ENCODE measurements around the gene ANGPTL4. TPM values are rescaled to one million over a fixed set of nuclear protein-coding genes. Genes with fewer than 3 reads are reported as not detected.

The ANGPTL4 gene
- total and polyA plus RNA-seq, 2 of the 13 experiments (the other 11 are each of a cell fraction or from before 2014, with no cell fraction given): 0.80 to 21.7 TPM

- peak; percentile 63 for TF ChIP-seq KAT8 (CRISPR knock-in tag; IDR thresholded peaks at IDR 0.05)
- TF ChIP-seq ATF1 (CRISPR knock-in tag; IDR thresholded peaks at IDR 0.05): no peak
- no peak for TF ChIP-seq ZBTB46 (CRISPR knock-in tag; IDR thresholded peaks at IDR 0.05; ENCODE audit: borderline replicate concordance)
- peak; percentile 66; the same call in 1 of the 2 replicates for TF ChIP-seq ZNF556 (CRISPR knock-in tag; IDR thresholded peaks at IDR 0.05; ENCODE audit: borderline replicate concordance)
- no peak for TF ChIP-seq ELF3 (CRISPR knock-in tag; IDR thresholded peaks at IDR 0.05)
- no peak for TF ChIP-seq ZNF230 (CRISPR knock-in tag; IDR thresholded peaks at IDR 0.05)
- TF ChIP-seq YY1 (IDR thresholded peaks at IDR 0.05; ENCODE audit: insufficient read depth, insufficient replicate concordance, low read depth, low read length): peak; percentile 80
- no peak for TF ChIP-seq ZC3H4 (CRISPR knock-in tag; IDR thresholded peaks at IDR 0.05; ENCODE audit: borderline replicate concordance)
- peak; percentile 26; the same call in 1 of the 2 replicates for TF ChIP-seq ZNF619 (CRISPR knock-in tag; IDR thresholded peaks at IDR 0.05)
- TF ChIP-seq NCOA5 (CRISPR knock-in tag; IDR thresholded peaks at IDR 0.05): no peak
- TF ChIP-seq ZNF652 (CRISPR knock-in tag; IDR thresholded peaks at IDR 0.05; ENCODE audit: borderline replicate concordance, low read depth): no peak
- peak; percentile 89 for TF ChIP-seq KDM6A (CRISPR knock-in tag; IDR thresholded peaks at IDR 0.05; ENCODE audit: low read depth)
- 0 out of 2 replicates have a peak, but pooled peaks have one; percentile 9 for TF ChIP-seq POLR2AphosphoS5 (IDR thresholded peaks at IDR 0.05; ENCODE audit: low read depth, low read length)
- peak; percentile 61; the same call in 1 of the 2 replicates for TF ChIP-seq HNF1A (IDR thresholded peaks at IDR 0.05; ENCODE audit: low read depth)
- TF ChIP-seq HNF1A (CRISPR knock-in tag; IDR thresholded peaks at IDR 0.05; ENCODE audit: borderline replicate concordance): no peak; the same call in 1 of the 2 replicates
- no peak for TF ChIP-seq ZNF180 (CRISPR knock-in tag; IDR thresholded peaks at IDR 0.05; ENCODE audit: borderline replicate concordance, low read depth)
- TF ChIP-seq CHCHD3 (CRISPR knock-in tag; IDR thresholded peaks at IDR 0.05): no peak
- no peak; the same call in 1 of the 2 replicates for TF ChIP-seq ZFP90 (CRISPR knock-in tag; IDR thresholded peaks at IDR 0.05; ENCODE audit: borderline replicate concordance)
- peak; percentile 88 for TF ChIP-seq ZNF503 (CRISPR knock-in tag; IDR thresholded peaks at IDR 0.05)
- no peak for TF ChIP-seq RBFOX2 (IDR thresholded peaks at IDR 0.05; ENCODE audit: low read depth, low read length)
- no peak for TF ChIP-seq TCF12 (IDR thresholded peaks at IDR 0.05)
- 0 out of 2 replicates have a peak, but pooled peaks have one; percentile 47 for TF ChIP-seq TCF12 (CRISPR knock-in tag; IDR thresholded peaks at IDR 0.05)
- peak; percentile 87 for TF ChIP-seq FOXP1 (IDR thresholded peaks at IDR 0.05)
- peak; percentile 99 for TF ChIP-seq FOXP1 (CRISPR knock-in tag; IDR thresholded peaks at IDR 0.05)
Measured at GRCh38 chr19:8373867-8374813, 10.2 kb downstream of the ANGPTL4 start (continued).
